Body of pancreas (tissue), 4 donors: ENCODE results near the gene DOCK4. TPM values are rescaled to one million over a fixed set of nuclear protein-coding genes. Genes with fewer than 3 reads are reported as not detected.

Experiments used
- ATAC-seq: fragments of 150-250 bp; one replicate; pipeline ENCODE4 v1.9.1; 2016
- DNase-seq, 4 donors: peaks; one replicate each; pipeline ENCODE4 v3.0.0-alpha.2; 2019
- H3K27ac ChIP-seq, 4 donors: fragments of 200-600 bp; sonication (generic); 1 replicate in 3 of 4; 2 replicates in 1 of 4; pipeline versions ENCODE4 v1.5.1 to v1.6.1; 2016 to 2019; ENCODE audit warnings: mild to moderate bottlenecking in 1 of 4, mixed read lengths in 1 of 4, moderate library complexity in 1 of 4
- H3K27me3 ChIP-seq, 2 donors: fragments of 200-600 bp; sonication (generic); one replicate each; pipeline ENCODE4 v1.6.0; 2016; ENCODE audit warnings: mild to moderate bottlenecking in 1 of 2
- H3K36me3 ChIP-seq, 2 donors: fragments of 200-600 bp; sonication (generic); replicated peaks in 1 of 2; 2 replicates each; pipeline ENCODE4 v1.5.1; 2016; ENCODE audit warnings: low read depth in 2 of 2; ENCODE audit not compliant: insufficient read depth in 1 of 2
- H3K4me1 ChIP-seq: fragments of 200-600 bp; sonication (generic); one replicate; pipeline ENCODE4 v1.6.0; 2016
- H3K4me3 ChIP-seq, 2 donors: fragments of 200-600 bp; sonication (generic); 1 replicate in 1 of 2; 2 replicates in 1 of 2; pipeline ENCODE4 v1.5.1; 2016 to 2019
- H3K9me3 ChIP-seq, 3 donors: fragments of 200-600 bp; sonication (generic); 1 replicate in 2 of 3; 2 replicates in 1 of 3; pipeline ENCODE4 v1.5.1; 2016
- POLR2A ChIP-seq, 3 donors: fragments of 450-650 bp; IDR thresholded peaks; one replicate each; pipeline ENCODE4 v1.6.1; 2016; ENCODE audit warnings: antibody characterized with exemption in 3 of 3, mild to moderate bottlenecking in 2 of 3
- WGBS, 2 donors: methylation state at CpG; one replicate each; pipeline ENCODE4 v1.1.5; 2017; 5-methylcytosine and 5-hydroxymethylcytosine counted together
- intact Hi-C: fragments of 100-400 bp; cut with DNase I; formaldehyde crosslinking; loops from one replicate; pipeline ENCODE4 v1.15.1; 2023
- total RNA-seq, 2 donors: library from RNA; depleted of rRNA; stranded (reverse); fragments of >200 nt; gene quantifications; one replicate each; pipeline ENCODE4 v1.1.0, GENCODE V29; 2016
- TF ChIP-seq, protein P1 (sequence below), 7 experiments: fragments of 450-650 bp in 4 of 7; fragments of 200-600 bp in 3 of 7; sonication (generic) in 3 of 7; IDR thresholded peaks; one replicate each; pipeline ENCODE4 v1.5.1; 2016 to 2019; ENCODE audit warnings: antibody characterized with exemption in 7 of 7

DOCK4 gene
- total RNA-seq, 2 donors from 2014 or later = 24.9 to 34.6 TPM

DNA sequence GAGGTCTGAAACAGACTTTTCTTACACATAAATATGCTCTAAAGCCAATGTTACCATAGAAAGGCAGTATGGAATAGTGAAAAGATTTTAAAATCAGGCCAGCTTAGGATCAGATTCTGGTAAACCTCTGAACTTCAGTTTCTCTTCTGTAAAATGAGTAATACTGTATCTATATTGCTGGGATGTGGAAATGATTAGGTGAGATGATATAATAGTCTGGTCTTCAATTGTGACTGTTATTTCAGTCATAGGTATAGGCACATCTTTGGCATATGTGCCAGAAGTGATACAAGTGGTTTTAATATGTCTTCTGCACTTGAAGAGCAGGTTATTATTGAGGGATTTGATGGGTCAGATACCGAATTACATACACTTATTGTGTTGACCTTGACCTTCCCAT is 7.5 kb upstream of the DOCK4 start:
- H3K4me1 ChIP-seq = peaks cover 15% of the 10 kb centered on the region
- DNase-seq (no peak), ATAC-seq (no peak)
- 64 to 67% methylated on average over 1 of the region's 1 CpG for WGBS, 2 donors
- no peaks in the 10 kb centered on the region for H3K9me3 ChIP-seq
- H3K36me3 ChIP-seq = no peaks in the 10 kb centered on the region
- H3K4me3 ChIP-seq = no peak overlapping the region
- H3K27ac ChIP-seq = no peak overlapping the region
- intact Hi-C loops = no loop called here
- TF ChIP-seq, protein P1, sequence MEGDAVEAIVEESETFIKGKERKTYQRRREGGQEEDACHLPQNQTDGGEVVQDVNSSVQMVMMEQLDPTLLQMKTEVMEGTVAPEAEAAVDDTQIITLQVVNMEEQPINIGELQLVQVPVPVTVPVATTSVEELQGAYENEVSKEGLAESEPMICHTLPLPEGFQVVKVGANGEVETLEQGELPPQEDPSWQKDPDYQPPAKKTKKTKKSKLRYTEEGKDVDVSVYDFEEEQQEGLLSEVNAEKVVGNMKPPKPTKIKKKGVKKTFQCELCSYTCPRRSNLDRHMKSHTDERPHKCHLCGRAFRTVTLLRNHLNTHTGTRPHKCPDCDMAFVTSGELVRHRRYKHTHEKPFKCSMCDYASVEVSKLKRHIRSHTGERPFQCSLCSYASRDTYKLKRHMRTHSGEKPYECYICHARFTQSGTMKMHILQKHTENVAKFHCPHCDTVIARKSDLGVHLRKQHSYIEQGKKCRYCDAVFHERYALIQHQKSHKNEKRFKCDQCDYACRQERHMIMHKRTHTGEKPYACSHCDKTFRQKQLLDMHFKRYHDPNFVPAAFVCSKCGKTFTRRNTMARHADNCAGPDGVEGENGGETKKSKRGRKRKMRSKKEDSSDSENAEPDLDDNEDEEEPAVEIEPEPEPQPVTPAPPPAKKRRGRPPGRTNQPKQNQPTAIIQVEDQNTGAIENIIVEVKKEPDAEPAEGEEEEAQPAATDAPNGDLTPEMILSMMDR (IDR thresholded peaks at IDR 0.05) = no peak
- TF ChIP-seq POLR2A (IDR thresholded peaks at IDR 0.05) = no peak
- H3K27me3 ChIP-seq = no peaks in the 10 kb centered on the region

DNA sequence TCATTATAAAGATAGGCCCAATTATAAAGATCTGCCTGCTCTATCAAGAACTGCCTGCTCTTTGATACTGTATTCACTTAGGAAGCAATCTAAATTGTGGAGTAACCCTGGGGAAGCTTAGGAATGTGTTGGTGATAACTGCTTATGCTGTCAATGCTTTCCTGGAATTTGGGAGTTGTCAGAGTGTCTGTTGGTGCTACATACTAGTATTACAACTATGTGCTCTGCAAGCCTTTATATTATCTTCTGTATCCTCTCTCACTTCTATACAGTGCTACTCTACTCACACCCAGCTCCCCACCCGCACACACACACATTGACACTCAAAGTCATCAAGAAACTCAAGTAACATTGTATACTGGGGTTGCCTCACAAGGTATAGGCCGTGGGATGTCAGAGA is 6.4 kb upstream of the DOCK4 start:
- H3K4me3 ChIP-seq = no peak overlapping the region
- WGBS, 2 donors = 95 to 98% methylated on average over 2 of the region's 2 CpGs
- DNase-seq = no peak
- no peak for ATAC-seq
- intact Hi-C loops = no loop called here
- no peaks in the 10 kb centered on the region for H3K27me3 ChIP-seq
- TF ChIP-seq POLR2A (IDR thresholded peaks at IDR 0.05) = no peak
- TF ChIP-seq, protein P1 (IDR thresholded peaks at IDR 0.05) = no peak
- no peak overlapping the region for H3K27ac ChIP-seq
- H3K9me3 ChIP-seq = no peaks in the 10 kb centered on the region
- peaks cover 20% of the 10 kb centered on the region for H3K4me1 ChIP-seq
- H3K36me3 ChIP-seq = no peaks in the 10 kb centered on the region

DNA sequence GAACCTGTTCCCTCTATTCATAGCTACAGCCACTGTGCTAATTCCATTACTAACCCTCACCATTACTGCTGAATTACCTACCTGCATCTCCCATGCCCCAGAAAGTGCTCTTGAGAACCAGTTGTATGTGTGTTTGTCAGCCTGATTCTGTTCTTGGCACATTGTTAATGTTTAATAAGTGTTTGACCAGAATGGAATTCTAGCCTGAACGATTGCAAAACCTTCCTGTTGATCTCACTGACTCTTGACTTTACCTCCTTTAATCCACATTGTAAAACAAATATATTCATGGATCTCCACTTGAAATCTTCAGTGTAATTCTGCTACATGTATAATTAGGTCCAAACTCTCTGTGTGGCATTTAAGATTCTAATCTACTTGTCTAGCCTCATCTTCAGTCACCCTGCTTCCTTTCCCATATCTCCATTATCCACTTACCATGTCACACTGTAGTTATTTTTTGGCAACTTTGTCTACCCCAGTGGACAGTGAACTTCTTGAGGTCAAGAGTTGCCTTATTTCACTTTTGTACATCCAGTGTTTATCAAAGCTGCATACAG is 5.2 kb upstream of the DOCK4 start:
- Histone ChIP-seq H3K27ac (peak overlapping the region in 2 of 4 donors; percentile 45 to 63), H3K9me3 (no peaks in the 10 kb centered on the region), H3K36me3 (no peaks in the 10 kb centered on the region), H3K4me1 (peaks cover 22% of the 10 kb centered on the region), H3K27me3 (no peaks in the 10 kb centered on the region), H3K4me3 (no peak overlapping the region)
- no peak for TF ChIP-seq POLR2A (IDR thresholded peaks at IDR 0.05)
- TF ChIP-seq, protein P1 (IDR thresholded peaks at IDR 0.05) = no peak
- DNase-seq (no peak), ATAC-seq (peak; percentile 23)
- 5 to 29% methylated on average over 1 of the region's 1 CpG for WGBS, 2 donors
- intact Hi-C loops = no loop called here

DNA sequence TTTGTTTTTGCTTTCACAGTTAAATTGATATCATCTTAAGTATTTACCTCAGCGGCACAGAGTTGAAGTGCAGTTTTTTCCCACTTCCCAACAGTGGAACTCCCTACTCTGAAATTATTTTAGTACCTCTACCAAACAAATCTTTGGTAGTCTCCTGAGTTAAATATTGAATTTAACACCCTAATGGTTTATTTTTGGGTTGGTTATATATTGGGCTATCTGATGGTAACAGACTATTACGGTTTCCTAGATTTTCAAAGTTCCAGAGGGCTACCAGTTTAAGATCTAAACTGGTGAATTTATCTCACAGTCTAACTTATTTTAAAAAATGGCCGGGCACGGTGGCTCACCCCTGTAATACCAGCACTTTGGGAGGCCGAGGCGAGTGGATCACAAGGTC is 1.6 kb upstream of the DOCK4 start:
- H3K4me3 ChIP-seq = no peak overlapping the region
- DNase-seq = no peak
- no peaks in the 10 kb centered on the region for H3K9me3 ChIP-seq
- intact Hi-C loops = no loop called here
- no peak for ATAC-seq
- H3K27me3 ChIP-seq = no peaks in the 10 kb centered on the region
- TF ChIP-seq POLR2A (IDR thresholded peaks at IDR 0.05) = no peak
- TF ChIP-seq, protein P1 (IDR thresholded peaks at IDR 0.05) = peak in 1 of 7 experiments; percentile 5
- 77 to 79% methylated on average over 6 of the region's 6 CpGs for WGBS, 2 donors
- H3K27ac ChIP-seq = peak overlapping the region in 1 of 4 donors; percentile 91
- peaks cover 33% of the 10 kb centered on the region for H3K4me1 ChIP-seq
- H3K36me3 ChIP-seq = no peaks in the 10 kb centered on the region

DNA sequence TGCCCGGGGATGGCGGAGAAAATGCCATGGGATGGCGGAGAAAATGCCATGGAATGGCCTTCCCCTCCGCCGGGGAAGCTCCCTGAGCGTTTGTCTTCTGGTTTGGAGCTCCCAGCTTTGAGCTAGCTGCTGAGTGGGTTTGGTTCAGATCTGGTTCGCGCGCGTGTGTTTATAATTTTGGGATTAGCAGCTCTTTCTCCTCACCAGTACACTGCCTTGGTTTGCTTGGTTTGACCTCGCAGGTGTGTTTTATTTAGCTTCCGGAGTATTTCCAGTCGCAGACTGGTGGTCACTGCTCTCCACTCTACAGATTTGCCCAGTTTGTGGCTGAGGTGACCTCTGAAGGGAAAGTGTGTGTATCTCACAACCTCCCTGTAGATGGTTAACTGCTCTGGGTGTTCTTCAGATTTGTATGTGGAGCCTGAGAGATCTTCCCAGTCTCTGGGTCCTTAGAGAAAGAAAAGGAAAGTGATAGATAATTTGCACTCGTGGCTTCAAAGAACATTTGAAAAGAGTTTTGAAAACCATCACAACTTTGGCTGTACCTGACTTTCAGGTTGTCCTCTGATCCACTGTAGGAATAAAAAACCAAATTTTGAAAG is 893 bp upstream of the DOCK4 start:
- WGBS, 2 donors = 1% methylated on average over 12 to 14 of the region's 14 CpGs
- intact Hi-C loops = no loop called here
- no peaks in the 10 kb centered on the region for H3K9me3 ChIP-seq
- peaks cover 33% of the 10 kb centered on the region for H3K4me1 ChIP-seq
- no peak for TF ChIP-seq POLR2A (IDR thresholded peaks at IDR 0.05)
- TF ChIP-seq, protein P1 (IDR thresholded peaks at IDR 0.05) = no peak
- H3K36me3 ChIP-seq = no peaks in the 10 kb centered on the region
- H3K4me3 ChIP-seq = peak overlapping the region; percentile 64 to 79
- DNase-seq = no peak
- H3K27ac ChIP-seq = peak overlapping the region; percentile 67 to 96 (median 89)
- H3K27me3 ChIP-seq = no peaks in the 10 kb centered on the region
- no peak for ATAC-seq
